K562 (cell line): ENCODE measurements around the gene CTBP2. TPM values are rescaled to one million over a fixed set of nuclear protein-coding genes. Genes with fewer than 3 reads are reported as not detected.

ENCODE experiments used
- ATAC-seq: fragments of 200-7000 bp; cut with Tn5 transposase; 3 replicates; pipeline ENCODE4 v1.9.1; 2020; ENCODE audit warnings: moderate library complexity
- BruUV-seq: library from RNA; stranded (reverse); fragments of 400-500 nt; replicated peaks from 2 replicates; lab custom pipeline; 2021; lab: Mats Ljungman, UMichigan
- CTCF ChIA-PET: fragments of 300-600 bp; formaldehyde crosslinking; extraction: SDS; loops from one replicate; lab custom pipeline; 2021; ENCODE audit warnings: low intra/inter-chr PET ratio; lab: Yijun Ruan, JAX
- POLR2A ChIA-PET: fragments of 300-600, 350-650 bp; sonication (Branson Sonifier 250); formaldehyde crosslinking; extraction: SDS; loops from one replicate; lab custom pipeline; 2021; ENCODE audit warnings: antibody characterized with exemption, inconsistent platforms; lab: Yijun Ruan, JAX
- DNase-seq, 4 experiments: peaks; one replicate each; pipeline versions ENCODE4 v3.0.0 to v3.0.0-alpha.2; 2011 to 2018; ENCODE audit warnings: low spot score in 3 of 4, mixed read lengths in 3 of 4; ENCODE audit errors: extremely low read depth in 1 of 4
- FAIRE-seq: peaks from 2 replicates; lab custom pipeline; 2011; peaks lifted over from hg19 to GRCh38; lab: Jason Lieb, UNC
- H2AFZ ChIP-seq: 2 replicates; pipeline ENCODE4 v1.6.0; 2011; ENCODE audit warnings: low read depth, low read length, control low read depth, inconsistent platforms
- H3K27ac ChIP-seq: fragments of 200-600 bp; 3 replicates; pipeline ENCODE4 v1.8.0; 2011; ENCODE audit warnings: low read depth, mild to moderate bottlenecking, control low read depth, inconsistent platforms, low read length, moderate library complexity, mixed read lengths; ENCODE audit errors: extremely low read depth
- H3K27me3 ChIP-seq, 2 experiments: fragments of 300-600 bp in 1 of 2; 2 replicates in 1 of 2; 3 replicates in 1 of 2; pipeline versions ENCODE4 v1.6.0 to v1.8.0; 2011; ENCODE audit warnings: inconsistent platforms in 2 of 2, low read length in 2 of 2, mild to moderate bottlenecking in 1 of 2, mixed read lengths in 1 of 2, moderate library complexity in 1 of 2; ENCODE audit not compliant: control insufficient read depth in 2 of 2, insufficient read depth in 2 of 2
- H3K36me3 ChIP-seq: fragments of 300-600 bp; 3 replicates; pipeline ENCODE4 v1.8.0; 2011; ENCODE audit warnings: mild to moderate bottlenecking, low read length, inconsistent platforms; ENCODE audit not compliant: control insufficient read depth, insufficient read depth
- H3K4me1 ChIP-seq, 2 experiments: fragments of 200-600 bp in 1 of 2; replicated peaks in 1 of 2; 2 replicates in 1 of 2; 3 replicates in 1 of 2; pipeline versions ENCODE4 v1.5.1 to v1.8.0; 2011; ENCODE audit warnings: inconsistent platforms in 2 of 2, low read length in 2 of 2, mild to moderate bottlenecking in 1 of 2, mixed read lengths in 1 of 2, moderate library complexity in 1 of 2; ENCODE audit not compliant: control insufficient read depth in 2 of 2, insufficient read depth in 2 of 2
- H3K4me2 ChIP-seq: 2 replicates; pipeline ENCODE4 v1.6.1; 2011; ENCODE audit warnings: low read length, control low read depth, inconsistent platforms, mixed read lengths; ENCODE audit not compliant: insufficient read depth
- H3K4me3 ChIP-seq: fragments of 200-600 bp; sonication (generic), shearing (Covaris generic); 2 replicates; pipeline ENCODE4 v1.5.1; 2016; ENCODE audit warnings: control low read depth, inconsistent platforms
- H3K79me2 ChIP-seq: fragments of 200-600 bp; 3 replicates; pipeline ENCODE4 v1.8.0; 2011; ENCODE audit warnings: low read length, inconsistent platforms; ENCODE audit not compliant: control insufficient read depth, insufficient read depth
- H3K9ac ChIP-seq, 2 experiments: 2 replicates each; pipeline versions ENCODE4 v1.6.0 to v1.6.1; 2011; ENCODE audit warnings: low read depth in 2 of 2, low read length in 2 of 2, control low read depth in 1 of 2, inconsistent platforms in 1 of 2, mild to moderate bottlenecking in 1 of 2, mixed read lengths in 1 of 2; ENCODE audit not compliant: insufficient read depth in 1 of 2
- H3K9me1 ChIP-seq: one replicate; pipeline ENCODE4 v1.6.0; 2011; ENCODE audit warnings: inconsistent platforms, mild to moderate bottlenecking, low read length, moderate library complexity; ENCODE audit not compliant: control insufficient read depth, insufficient read depth
- H3K9me3 ChIP-seq: replicated peaks from 2 replicates; pipeline ENCODE4 v1.5.1; 2011; ENCODE audit warnings: low read depth, low read length, inconsistent platforms; ENCODE audit not compliant: control insufficient read depth, insufficient read depth
- H4K20me1 ChIP-seq: replicated peaks from 2 replicates; pipeline ENCODE4 v1.6.1; 2011; ENCODE audit warnings: low read length, inconsistent platforms, mixed read lengths; ENCODE audit not compliant: control insufficient read depth, insufficient read depth
- CHCHD3 ChIP-seq: fragments of 250-450 bp; sonication (Bioruptor Pico); IDR thresholded peaks from 2 replicates; pipeline ENCODE4 v2.1.2; 2022; ENCODE audit warnings: mild to moderate bottlenecking
- ILK ChIP-seq: fragments of 450-650 bp; IDR thresholded peaks from 2 replicates; pipeline ENCODE4 v1.6.1; 2016; ENCODE audit warnings: missing genetic modification characterization, low read depth, mild to moderate bottlenecking, missing compliant biosample characterization, moderate library complexity, borderline replicate concordance
- LCOR ChIP-seq: sonication (generic); formaldehyde crosslinking; IDR thresholded peaks from 2 replicates; pipeline ENCODE4 v1.8.0; 2022; ENCODE audit warnings: mild to moderate bottlenecking, missing genetic modification reagents
- ZNF253 ChIP-seq: fragments of 250-450 bp; sonication (Bioruptor Pico); conservative IDR thresholded peaks from 2 replicates; pipeline ENCODE4 v1.6.1; 2021; ENCODE audit warnings: mild to moderate bottlenecking
- ZNF77 ChIP-seq: fragments of 250-450 bp; sonication (Bioruptor Pico); IDR thresholded peaks from 2 replicates; pipeline ENCODE4 v1.5.0; 2020
- ZSCAN32 ChIP-seq: fragments of 450-650 bp; formaldehyde crosslinking; IDR thresholded peaks from 2 replicates; pipeline ENCODE4 v1.4.0; 2020; ENCODE audit warnings: mild to moderate bottlenecking, moderate library complexity
- WGBS: fragments of 100-300 bp; shearing (Covaris generic); methylation state at CpG from one replicate; pipeline ENCODE4 v1.1.6; 2016; ENCODE audit warnings: low coverage, mixed read lengths; ENCODE audit not compliant: insufficient coverage; ENCODE audit errors: missing lambda C conversion rate; 5-methylcytosine and 5-hydroxymethylcytosine counted together
- in situ Hi-C: fragments of 300-500 bp; cut with MboI; formaldehyde crosslinking; loops from 4 replicates; pipeline ENCODE4 v1.15.0; 2018; ENCODE audit warnings: inconsistent platforms, mixed read lengths
- intact Hi-C: fragments of 100-400 bp; cut with micrococcal nuclease; formaldehyde crosslinking; loops from 2 replicates; pipeline ENCODE4 v1.14.2; 2022
- polyA plus RNA-seq, 8 experiments: library from polyadenylated mRNA; depleted of rRNA in 4 of 8; stranded (reverse) in 5 of 8; unstranded in 3 of 8; fragments of >200 nt; fragmentation: Nextera tagmentation in 2 of 8; fragmentation: Illumina TruSeq in 1 of 8; extraction: Ambion mirVana in 2 of 8; extraction: Trizol in 1 of 8; gene quantifications; 2 replicates each; pipeline versions ENCODE4 v1.2.1 to v1.2.3, GENCODE V29; 2011 to 2014; ENCODE audit warnings: inconsistent platforms in 1 of 8, missing spikeins in 1 of 8
- total RNA-seq, 7 experiments: library from RNA; depleted of rRNA in 6 of 7; stranded (reverse); fragments of >200 nt in 6 of 7; fragmentation: Illumina TruSeq in 2 of 7; extraction: Trizol in 2 of 7; gene quantifications; 2 replicates each; pipeline versions ENCODE4 v1.2.1 to v1.2.3, GENCODE V29; 2011 to 2021; ENCODE audit warnings: low replicate concordance in 1 of 7
- TF ChIP-seq, protein P1 (sequence below): sonication (generic); formaldehyde crosslinking; IDR thresholded peaks from 2 replicates; pipeline ENCODE4 v1.8.0; 2022; ENCODE audit warnings: mild to moderate bottlenecking, missing genetic modification reagents
- TF ChIP-seq, protein P2 (sequence below): fragments of 250-450 bp; sonication (Bioruptor Pico); IDR thresholded peaks from 2 replicates; pipeline ENCODE4 v1.8.0; 2022; ENCODE audit warnings: inconsistent platforms

The CTBP2 gene
- total and polyA plus RNA-seq, 9 of the 15 experiments (the other 6 are each of a cell fraction or from before 2014, with no cell fraction given), result 1.3 to 8.8 (median 5.1) TPM

DNA sequence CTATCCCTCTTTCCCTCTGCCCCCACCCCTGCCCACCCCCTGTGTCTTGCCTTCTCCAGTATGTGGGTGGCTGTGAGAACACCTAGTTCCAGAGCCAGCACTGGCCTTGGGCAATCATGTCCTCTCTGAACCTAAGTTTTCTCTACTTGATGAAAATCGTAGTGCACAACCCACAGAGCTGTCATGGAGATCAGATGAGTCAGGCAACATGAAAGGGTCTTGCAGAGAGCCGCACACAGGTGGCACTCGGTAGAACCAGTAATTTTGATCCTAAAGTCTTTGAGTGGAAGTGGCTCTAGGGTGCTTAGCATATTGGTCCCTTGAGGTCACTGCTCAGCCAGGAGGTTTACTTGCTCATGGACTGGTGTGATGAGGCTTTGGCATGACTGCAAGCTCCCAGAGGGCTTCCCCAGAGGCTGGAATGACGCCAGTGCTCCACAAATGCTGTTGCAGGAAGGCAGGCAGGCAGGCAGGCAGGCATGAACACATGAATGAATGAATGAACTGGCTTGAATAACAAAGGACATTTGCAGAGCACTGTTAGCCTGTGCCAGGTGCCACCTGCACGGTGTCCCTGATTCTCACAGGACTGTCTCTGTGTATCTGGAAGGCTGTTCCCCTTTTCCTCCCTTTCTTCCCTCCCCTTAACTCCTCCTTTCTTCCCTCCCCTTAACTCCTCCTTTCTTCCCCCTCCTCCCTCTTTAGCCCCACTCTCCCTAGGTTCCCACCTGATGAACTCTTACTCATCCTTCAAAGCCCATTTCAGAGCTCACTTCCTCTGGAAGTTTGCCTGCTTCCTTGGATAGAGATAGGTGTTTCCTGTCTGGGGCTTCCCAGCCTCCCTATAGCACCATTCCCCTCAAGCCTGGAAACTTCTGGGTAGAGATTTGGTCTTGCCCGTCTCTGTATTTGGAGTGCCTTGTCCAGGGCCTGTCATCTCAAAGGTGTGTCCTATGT lies 27.2 kb upstream of the CTBP2 start:
- intact Hi-C loops, result no loop called here
- in situ Hi-C loops, result no loop called here
- ATAC-seq (no peak), DNase-seq (no peak), FAIRE-seq (no peak)
- no peak overlapping the region for H3K27ac ChIP-seq
- POLR2A ChIA-PET, result interaction anchor here (0.7 kb wide), 1 partner anchor 133 kb away, joined by 4 read pairs; no protein-coding TSS in a partner anchor
- no peaks in the 10 kb centered on the region for H3K9me1 ChIP-seq
- no peaks in the 10 kb centered on the region for H3K79me2 ChIP-seq
- H3K9ac ChIP-seq, result no peak overlapping the region
- H3K36me3 ChIP-seq, result no peaks in the 10 kb centered on the region
- H3K4me2 ChIP-seq, result no peak overlapping the region
- H3K27me3 ChIP-seq, result peaks cover 2 to 49% of the 10 kb centered on the region in 2 experiments; a peak in 4 of 5 replicates
- H4K20me1 ChIP-seq, result no peaks in the 10 kb centered on the region
- H2AFZ ChIP-seq, result no peak overlapping the region
- H3K4me3 ChIP-seq, result no peak overlapping the region
- TF ChIP-seq ILK, result no peak
- no peak for TF ChIP-seq ZNF253
- TF ChIP-seq, protein P1, sequence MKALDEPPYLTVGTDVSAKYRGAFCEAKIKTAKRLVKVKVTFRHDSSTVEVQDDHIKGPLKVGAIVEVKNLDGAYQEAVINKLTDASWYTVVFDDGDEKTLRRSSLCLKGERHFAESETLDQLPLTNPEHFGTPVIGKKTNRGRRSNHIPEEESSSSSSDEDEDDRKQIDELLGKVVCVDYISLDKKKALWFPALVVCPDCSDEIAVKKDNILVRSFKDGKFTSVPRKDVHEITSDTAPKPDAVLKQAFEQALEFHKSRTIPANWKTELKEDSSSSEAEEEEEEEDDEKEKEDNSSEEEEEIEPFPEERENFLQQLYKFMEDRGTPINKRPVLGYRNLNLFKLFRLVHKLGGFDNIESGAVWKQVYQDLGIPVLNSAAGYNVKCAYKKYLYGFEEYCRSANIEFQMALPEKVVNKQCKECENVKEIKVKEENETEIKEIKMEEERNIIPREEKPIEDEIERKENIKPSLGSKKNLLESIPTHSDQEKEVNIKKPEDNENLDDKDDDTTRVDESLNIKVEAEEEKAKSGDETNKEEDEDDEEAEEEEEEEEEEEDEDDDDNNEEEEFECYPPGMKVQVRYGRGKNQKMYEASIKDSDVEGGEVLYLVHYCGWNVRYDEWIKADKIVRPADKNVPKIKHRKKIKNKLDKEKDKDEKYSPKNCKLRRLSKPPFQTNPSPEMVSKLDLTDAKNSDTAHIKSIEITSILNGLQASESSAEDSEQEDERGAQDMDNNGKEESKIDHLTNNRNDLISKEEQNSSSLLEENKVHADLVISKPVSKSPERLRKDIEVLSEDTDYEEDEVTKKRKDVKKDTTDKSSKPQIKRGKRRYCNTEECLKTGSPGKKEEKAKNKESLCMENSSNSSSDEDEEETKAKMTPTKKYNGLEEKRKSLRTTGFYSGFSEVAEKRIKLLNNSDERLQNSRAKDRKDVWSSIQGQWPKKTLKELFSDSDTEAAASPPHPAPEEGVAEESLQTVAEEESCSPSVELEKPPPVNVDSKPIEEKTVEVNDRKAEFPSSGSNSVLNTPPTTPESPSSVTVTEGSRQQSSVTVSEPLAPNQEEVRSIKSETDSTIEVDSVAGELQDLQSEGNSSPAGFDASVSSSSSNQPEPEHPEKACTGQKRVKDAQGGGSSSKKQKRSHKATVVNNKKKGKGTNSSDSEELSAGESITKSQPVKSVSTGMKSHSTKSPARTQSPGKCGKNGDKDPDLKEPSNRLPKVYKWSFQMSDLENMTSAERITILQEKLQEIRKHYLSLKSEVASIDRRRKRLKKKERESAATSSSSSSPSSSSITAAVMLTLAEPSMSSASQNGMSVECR (CRISPR knock-in tag), result no peak
- TF ChIP-seq, protein P2, sequence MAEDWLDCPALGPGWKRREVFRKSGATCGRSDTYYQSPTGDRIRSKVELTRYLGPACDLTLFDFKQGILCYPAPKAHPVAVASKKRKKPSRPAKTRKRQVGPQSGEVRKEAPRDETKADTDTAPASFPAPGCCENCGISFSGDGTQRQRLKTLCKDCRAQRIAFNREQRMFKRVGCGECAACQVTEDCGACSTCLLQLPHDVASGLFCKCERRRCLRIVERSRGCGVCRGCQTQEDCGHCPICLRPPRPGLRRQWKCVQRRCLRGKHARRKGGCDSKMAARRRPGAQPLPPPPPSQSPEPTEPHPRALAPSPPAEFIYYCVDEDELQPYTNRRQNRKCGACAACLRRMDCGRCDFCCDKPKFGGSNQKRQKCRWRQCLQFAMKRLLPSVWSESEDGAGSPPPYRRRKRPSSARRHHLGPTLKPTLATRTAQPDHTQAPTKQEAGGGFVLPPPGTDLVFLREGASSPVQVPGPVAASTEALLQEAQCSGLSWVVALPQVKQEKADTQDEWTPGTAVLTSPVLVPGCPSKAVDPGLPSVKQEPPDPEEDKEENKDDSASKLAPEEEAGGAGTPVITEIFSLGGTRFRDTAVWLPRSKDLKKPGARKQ, result no peak
- TF ChIP-seq ZSCAN32 (CRISPR knock-in tag), result no peak
- TF ChIP-seq ZNF77, result no peak
- TF ChIP-seq CHCHD3 (CRISPR knock-in tag), result no peak
- TF ChIP-seq LCOR, result no peak
- no TSS peak for BruUV-seq
- 2% methylated on average over 5 of the region's 6 CpGs for WGBS
- H3K9me3 ChIP-seq, result no peaks in the 10 kb centered on the region
- CTCF ChIA-PET, result no interaction called here
- H3K4me1 ChIP-seq, result no peaks in the 10 kb centered on the region; a peak in 1 of 5 replicates
